ENCODE data around the gene PILRA. TPM values are rescaled to one million over a fixed set of nuclear protein-coding genes. Genes with fewer than 3 reads are reported as not detected.

Gene PILRA
- total RNA-seq, 1 donor from 2014 or later, result 2.2 TPM

DNA sequence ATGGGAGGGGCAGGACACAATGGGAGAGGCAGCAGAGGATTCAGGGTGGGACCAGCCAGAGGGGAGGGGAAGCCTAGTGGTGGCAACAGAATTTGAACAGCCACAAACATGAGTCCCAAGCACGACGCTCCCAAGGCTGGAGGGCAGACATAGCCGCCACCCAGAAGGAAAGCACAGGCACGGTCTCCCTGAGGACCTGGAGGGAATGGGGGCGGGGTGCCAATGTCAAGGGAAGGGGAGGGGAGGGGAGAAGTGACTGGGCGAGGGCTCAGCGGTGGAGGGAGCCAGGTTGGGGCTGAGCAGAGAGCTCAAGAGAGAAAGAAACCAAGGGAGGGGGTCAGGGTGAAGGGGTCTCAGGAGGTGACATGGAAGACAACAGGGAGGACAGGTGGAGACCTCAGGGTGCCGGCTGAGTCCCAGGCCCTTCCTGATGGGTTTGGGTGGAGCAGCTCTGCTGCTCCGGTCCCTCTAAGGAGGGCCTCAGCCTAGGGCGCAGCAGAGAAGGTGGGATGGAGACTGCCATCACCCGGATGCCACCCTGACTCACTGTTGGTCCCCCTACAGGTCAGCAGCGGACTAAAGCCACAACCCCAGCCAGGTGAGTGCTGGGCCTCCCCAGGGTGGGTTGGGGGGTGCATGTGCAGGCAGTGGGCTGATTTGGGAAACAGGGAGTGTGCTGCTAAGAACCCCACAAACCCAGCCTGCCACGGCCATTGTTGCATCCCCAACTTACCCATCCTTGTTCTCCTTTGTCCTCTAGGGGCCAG is 24.2 kb downstream of the PILRA start:
- intact Hi-C loops (cut with micrococcal nuclease), result no loop called here

DNA sequence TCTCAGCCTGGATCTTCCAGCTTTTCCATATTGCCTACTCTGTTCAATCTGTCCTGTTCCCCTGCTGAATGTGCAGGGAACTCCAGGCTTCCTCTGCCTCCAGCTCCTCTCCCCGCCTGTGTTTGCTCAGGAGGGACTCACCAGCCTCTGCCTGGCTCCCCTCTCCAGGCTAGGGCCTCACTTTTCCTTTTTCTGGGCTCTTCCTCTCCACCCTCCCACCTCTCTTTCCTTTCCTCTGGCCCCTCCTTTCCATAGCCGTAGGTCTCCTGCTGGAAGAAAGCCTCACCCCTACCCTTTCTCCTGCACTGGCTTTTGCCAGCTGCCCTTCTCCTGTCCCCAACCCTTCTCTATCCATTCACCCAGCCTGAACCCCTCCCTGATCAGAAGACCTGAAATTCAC is 25.0 kb downstream of the PILRA start:
- Mint-ChIP-seq H3K9me3 (no peaks in the 10 kb centered on the region), H3K27ac (no peak overlapping the region), H3K4me1 (peaks cover 46% of the 10 kb centered on the region), H3K36me3 (ENCODE audit: low read depth) (peaks cover 15% of the 10 kb centered on the region), H3K4me3 (no peak overlapping the region), H3K27me3 (no peaks in the 10 kb centered on the region)
- no peak for ATAC-seq (ENCODE audit: low read depth)
- ChIA-PET CTCF (no interaction called here), POLR2A (interaction anchor here (0.6 to 3.5 kb wide), 3 partner anchors 22 to 30 kb away, joined by 14 to 31 read pairs (median 24); partner anchors contain the start of genes MEPCE and ZCWPW1)
- no peak for DNase-seq
- intact Hi-C loops (cut with micrococcal nuclease), result no loop called here
- TF ChIP-seq, protein P1, sequence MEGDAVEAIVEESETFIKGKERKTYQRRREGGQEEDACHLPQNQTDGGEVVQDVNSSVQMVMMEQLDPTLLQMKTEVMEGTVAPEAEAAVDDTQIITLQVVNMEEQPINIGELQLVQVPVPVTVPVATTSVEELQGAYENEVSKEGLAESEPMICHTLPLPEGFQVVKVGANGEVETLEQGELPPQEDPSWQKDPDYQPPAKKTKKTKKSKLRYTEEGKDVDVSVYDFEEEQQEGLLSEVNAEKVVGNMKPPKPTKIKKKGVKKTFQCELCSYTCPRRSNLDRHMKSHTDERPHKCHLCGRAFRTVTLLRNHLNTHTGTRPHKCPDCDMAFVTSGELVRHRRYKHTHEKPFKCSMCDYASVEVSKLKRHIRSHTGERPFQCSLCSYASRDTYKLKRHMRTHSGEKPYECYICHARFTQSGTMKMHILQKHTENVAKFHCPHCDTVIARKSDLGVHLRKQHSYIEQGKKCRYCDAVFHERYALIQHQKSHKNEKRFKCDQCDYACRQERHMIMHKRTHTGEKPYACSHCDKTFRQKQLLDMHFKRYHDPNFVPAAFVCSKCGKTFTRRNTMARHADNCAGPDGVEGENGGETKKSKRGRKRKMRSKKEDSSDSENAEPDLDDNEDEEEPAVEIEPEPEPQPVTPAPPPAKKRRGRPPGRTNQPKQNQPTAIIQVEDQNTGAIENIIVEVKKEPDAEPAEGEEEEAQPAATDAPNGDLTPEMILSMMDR (IDR thresholded peaks at IDR 0.05), result no peak

More for the DNA sequence above, 24.2 kb downstream of the PILRA start:
- Mint-ChIP-seq H3K4me3 (no peak overlapping the region), H3K27me3 (no peaks in the 10 kb centered on the region), H3K36me3 (ENCODE audit: low read depth) (peaks cover 10% of the 10 kb centered on the region), H3K9me3 (no peaks in the 10 kb centered on the region), H3K4me1 (peaks cover 53% of the 10 kb centered on the region), H3K27ac (peak overlapping the region; percentile 93)
- no peak for DNase-seq
- TF ChIP-seq, protein P1 (IDR thresholded peaks at IDR 0.05), result no peak
- ATAC-seq (ENCODE audit: low read depth), result no peak
- CTCF ChIA-PET, result no interaction called here
- POLR2A ChIA-PET, result interaction anchor here (0.5 to 3.5 kb wide), 10 partner anchors 10 to 1341 kb away, joined by 3 to 31 read pairs (median 7); partner anchors contain the start of genes MEPCE and ZCWPW1

DNA sequence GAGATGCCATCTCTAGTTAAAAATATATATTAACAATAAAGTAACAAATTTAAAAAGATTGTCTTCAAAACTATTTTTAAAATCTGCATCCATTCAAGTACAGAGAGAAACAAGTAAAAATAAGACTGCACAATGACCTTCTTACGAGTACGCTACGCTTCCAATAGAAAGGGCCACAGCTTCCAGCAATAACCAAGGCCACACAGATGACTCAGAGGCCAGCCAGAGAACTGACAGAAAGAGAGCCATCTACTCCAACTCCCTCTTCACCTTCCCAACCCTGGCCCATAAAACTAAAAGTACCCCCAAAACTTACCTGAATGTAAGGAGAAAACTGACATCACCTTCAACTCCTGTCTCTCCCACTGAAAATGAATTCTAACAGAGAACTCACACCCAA is 26.8 kb downstream of the PILRA start:
- ATAC-seq (ENCODE audit: low read depth) (no peak), DNase-seq (no peak)
- CTCF ChIA-PET, result no interaction called here
- TF ChIP-seq, protein P1 (IDR thresholded peaks at IDR 0.05), result no peak
- no peak overlapping the region for H3K27ac Mint-ChIP-seq
- POLR2A ChIA-PET, result no interaction called here
- no peaks in the 10 kb centered on the region for H3K27me3 Mint-ChIP-seq
- H3K9me3 Mint-ChIP-seq, result no peaks in the 10 kb centered on the region
- intact Hi-C loops (cut with micrococcal nuclease), result loop anchor here (10.0 kb wide), 1 partner anchor 405 kb away; no protein-coding TSS in a partner anchor
- peaks cover 37% of the 10 kb centered on the region for H3K4me1 Mint-ChIP-seq
- H3K36me3 Mint-ChIP-seq (ENCODE audit: low read depth), result peaks cover 16% of the 10 kb centered on the region
- H3K4me3 Mint-ChIP-seq, result no peak overlapping the region

DNA sequence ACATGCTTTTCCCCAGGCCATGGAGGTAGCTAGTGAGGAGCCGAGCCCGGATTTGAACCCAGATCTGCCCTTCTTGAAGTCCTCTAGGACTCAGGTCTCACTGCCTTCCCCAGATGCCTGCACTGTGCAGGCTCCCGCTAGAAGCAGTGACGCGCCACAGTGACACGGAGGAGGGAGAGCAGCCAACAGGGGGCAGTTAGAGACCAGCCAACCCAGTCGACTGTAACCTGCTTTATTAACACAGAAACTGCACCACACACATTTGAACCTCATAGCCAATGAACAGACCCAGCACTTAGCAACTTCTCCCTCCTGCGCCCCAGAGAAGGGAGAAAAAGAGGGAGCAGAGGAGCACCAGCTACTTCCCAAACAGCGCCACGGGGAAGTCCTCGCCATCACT is 27.4 kb downstream of the PILRA start:
- intact Hi-C loops (cut with micrococcal nuclease), result loop anchor here (10.0 kb wide), 1 partner anchor 406 kb away; no protein-coding TSS in a partner anchor
- POLR2A ChIA-PET, result interaction anchor here (0.7 kb wide), 1 partner anchor 201 kb away, joined by 3 read pairs; no protein-coding TSS in a partner anchor
- DNase-seq, result no peak

DNA sequence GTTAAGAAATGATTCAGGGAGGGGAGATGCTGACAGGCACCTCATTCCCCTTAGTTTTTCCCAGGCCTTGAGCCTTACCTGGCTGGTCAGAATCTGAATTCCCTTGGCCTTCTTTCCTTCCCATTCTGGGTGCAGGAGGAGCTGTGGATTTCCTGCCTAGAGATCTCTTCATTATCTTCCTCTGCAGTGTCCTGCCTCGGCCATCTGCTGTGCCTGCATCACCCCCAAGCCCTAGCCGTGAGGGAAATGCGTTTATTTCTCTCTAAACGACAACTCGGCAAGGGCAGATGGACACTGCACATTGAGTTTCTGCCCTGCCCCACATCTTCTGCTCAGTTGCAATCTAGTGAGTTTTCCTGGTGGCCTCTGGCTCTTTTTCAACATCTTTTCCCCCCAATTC is 28.5 kb downstream of the PILRA start:
- peaks cover 16% of the 10 kb centered on the region for H3K36me3 Mint-ChIP-seq (ENCODE audit: low read depth)
- DNase-seq, result no peak
- H3K27me3 Mint-ChIP-seq, result no peaks in the 10 kb centered on the region
- no peak for ATAC-seq (ENCODE audit: low read depth)
- H3K27ac Mint-ChIP-seq, result no peak overlapping the region
- peaks cover 24% of the 10 kb centered on the region for H3K4me1 Mint-ChIP-seq
- TF ChIP-seq, protein P1 (IDR thresholded peaks at IDR 0.05), result no peak
- no peak overlapping the region for H3K4me3 Mint-ChIP-seq
- ChIA-PET CTCF (no interaction called here), POLR2A (no interaction called here)
- intact Hi-C loops (cut with micrococcal nuclease), result loop anchor here (10.0 kb wide), 1 partner anchor 407 kb away; no protein-coding TSS in a partner anchor
- no peaks in the 10 kb centered on the region for H3K9me3 Mint-ChIP-seq

More for the DNA sequence above, 27.4 kb downstream of the PILRA start:
- TF ChIP-seq, protein P1 (IDR thresholded peaks at IDR 0.05), result no peak
- no peak for ATAC-seq (ENCODE audit: low read depth)
- no peaks in the 10 kb centered on the region for H3K27me3 Mint-ChIP-seq
- H3K36me3 Mint-ChIP-seq (ENCODE audit: low read depth), result peaks cover 16% of the 10 kb centered on the region
- no peak overlapping the region for H3K4me3 Mint-ChIP-seq
- peaks cover 33% of the 10 kb centered on the region for H3K4me1 Mint-ChIP-seq
- no peaks in the 10 kb centered on the region for H3K9me3 Mint-ChIP-seq
- no peak overlapping the region for H3K27ac Mint-ChIP-seq
- CTCF ChIA-PET, result no interaction called here
